MCF 10A (cell line): ENCODE measurements around the gene DLEC1. TPM values are rescaled to one million over a fixed set of nuclear protein-coding genes. Genes with fewer than 3 reads are reported as not detected.

Experiments
- BruUV-seq: library from RNA; stranded (reverse); fragments of 400-500 nt; replicated peaks from 2 replicates; lab custom pipeline; 2021; lab: Mats Ljungman, UMichigan
- CTCF ChIA-PET: fragments of 300-600 bp; sonication (Branson Sonifier 250); formaldehyde crosslinking; extraction: SDS; loops from one replicate; lab custom pipeline; 2021; ENCODE audit warnings: antibody characterized with exemption, inconsistent platforms; lab: Yijun Ruan, JAX
- POLR2A ChIA-PET: fragments of 300-600, 350-650 bp; sonication (Branson Sonifier 250); formaldehyde crosslinking; extraction: SDS; loops from one replicate; lab custom pipeline; 2020; ENCODE audit warnings: antibody characterized with exemption, inconsistent platforms; lab: Yijun Ruan, JAX
- DNase-seq: peaks from one replicate; pipeline ENCODE4 v3.0.0-alpha.2; 2018; ENCODE audit not compliant: unreplicated experiment
- H3K27ac Mint-ChIP-seq: one replicate; pipeline ENCODE4 v1.8.0; 2022; ENCODE audit warnings: mild to moderate bottlenecking, low read depth, mixed read lengths; ENCODE audit not compliant: unreplicated experiment
- H3K27me3 Mint-ChIP-seq: one replicate; pipeline ENCODE4 v1.8.0; 2022; ENCODE audit warnings: mixed read lengths; ENCODE audit not compliant: insufficient read depth, unreplicated experiment
- H3K36me3 Mint-ChIP-seq: one replicate; pipeline ENCODE4 v1.8.0; 2022; ENCODE audit warnings: mild to moderate bottlenecking, moderate library complexity, mixed read lengths; ENCODE audit not compliant: insufficient read depth, unreplicated experiment
- H3K4me1 Mint-ChIP-seq: one replicate; pipeline ENCODE4 v1.8.0; 2022; ENCODE audit warnings: mixed read lengths; ENCODE audit not compliant: insufficient read depth, unreplicated experiment
- H3K4me3 Mint-ChIP-seq: one replicate; pipeline ENCODE4 v1.8.0; 2022; ENCODE audit warnings: mild to moderate bottlenecking, moderate library complexity, mixed read lengths; ENCODE audit not compliant: unreplicated experiment
- H3K9me3 Mint-ChIP-seq: one replicate; pipeline ENCODE4 v1.8.0; 2022; ENCODE audit warnings: mixed read lengths; ENCODE audit not compliant: unreplicated experiment
- CTCF ChIP-seq: fragments of 200-600 bp; IDR thresholded peaks from one replicate; pipeline ENCODE4 v1.8.0; 2022; ENCODE audit warnings: antibody characterized with exemption, mild to moderate bottlenecking; ENCODE audit not compliant: unreplicated experiment
- intact Hi-C: fragments of 100-400 bp; cut with micrococcal nuclease; formaldehyde crosslinking; loops from 2 replicates; pipeline ENCODE4 v1.14.1; 2022
- total RNA-seq: library from RNA; stranded (reverse); gene quantifications from 2 replicates; pipeline ENCODE4 v1.2.3, GENCODE V29; 2022

DLEC1 gene
- total RNA-seq, 1 experiment from 2014 or later, result 1.3 TPM

GRCh38 chr3:38140326-38141172 lies 101.5 kb downstream of the DLEC1 start:
- Mint-ChIP-seq H3K4me3 (peak overlapping the region; percentile 81), H3K9me3 (no peaks in the 10 kb centered on the region), H3K27me3 (no peaks in the 10 kb centered on the region), H3K27ac (no peak overlapping the region), H3K36me3 (no peaks in the 10 kb centered on the region), H3K4me1 (peaks cover 32% of the 10 kb centered on the region)
- intact Hi-C loops, result no loop called here
- no peak for DNase-seq
- ChIA-PET POLR2A (interaction anchor here (1.2 to 8.1 kb wide), 3 partner anchors 15 to 32 kb away, joined by 3 to 199 read pairs (median 188); partner anchors contain the start of gene OXSR1), CTCF (interaction anchor here (0.5 to 2.3 kb wide), 8 partner anchors 10 to 340 kb away, joined by 3 to 10 read pairs (median 3); no protein-coding TSS in a partner anchor)
- TF ChIP-seq CTCF, result no peak
- BruUV-seq, result no TSS peak

- H3K36me3 Mint-ChIP-seq, result no peaks in the 10 kb centered on the region
- intact Hi-C loops, result no loop called here
- H3K4me3 Mint-ChIP-seq, result no peak overlapping the region
- ChIA-PET POLR2A (interaction anchor here (0.6 to 8.1 kb wide), 4 partner anchors 14 to 203 kb away, joined by 3 to 199 read pairs (median 9); partner anchors contain the start of gene OXSR1), CTCF (interaction anchor here (0.5 to 1.2 kb wide), 7 partner anchors 10 to 197 kb away, joined by 3 to 4 read pairs (median 3); no protein-coding TSS in a partner anchor)
- no peaks in the 10 kb centered on the region for H3K27me3 Mint-ChIP-seq
- no peak for DNase-seq
- peaks cover 26% of the 10 kb centered on the region for H3K4me1 Mint-ChIP-seq
- peaks cover 4% of the 10 kb centered on the region for H3K9me3 Mint-ChIP-seq
- no peak overlapping the region for H3K27ac Mint-ChIP-seq
- no peak for TF ChIP-seq CTCF
- BruUV-seq, result no TSS peak
These were observed 102.4 kb downstream of the DLEC1 start for GRCh38 chr3:38141173-38141951.

- intact Hi-C loops, result no loop called here
- BruUV-seq, result no TSS peak
- Mint-ChIP-seq H3K4me3 (no peak overlapping the region), H3K27me3 (no peaks in the 10 kb centered on the region), H3K27ac (no peak overlapping the region), H3K4me1 (peaks cover 25% of the 10 kb centered on the region), H3K9me3 (peaks cover 10% of the 10 kb centered on the region), H3K36me3 (no peaks in the 10 kb centered on the region)
- ChIA-PET CTCF (interaction anchor here (0.5 to 1.7 kb wide), 9 partner anchors 9 to 341 kb away, joined by 3 to 5 read pairs (median 3); no protein-coding TSS in a partner anchor), POLR2A (interaction anchor here (0.6 to 8.1 kb wide), 4 partner anchors 13 to 202 kb away, joined by 3 to 199 read pairs (median 9); partner anchors contain the start of gene OXSR1)
- no peak for TF ChIP-seq CTCF
- peak; percentile 58 for DNase-seq
These were observed 102.9 kb downstream of the DLEC1 start for GRCh38 chr3:38141952-38142273.

GRCh38 chr3:38142959-38143358 lies 104.0 kb downstream of the DLEC1 start:
- no TSS peak for BruUV-seq
- H3K36me3 Mint-ChIP-seq, result no peaks in the 10 kb centered on the region
- no peak overlapping the region for H3K27ac Mint-ChIP-seq
- TF ChIP-seq CTCF, result no peak
- no peak for DNase-seq
- no peak overlapping the region for H3K4me3 Mint-ChIP-seq
- intact Hi-C loops, result no loop called here
- H3K4me1 Mint-ChIP-seq, result peaks cover 24% of the 10 kb centered on the region
- ChIA-PET CTCF (interaction anchor here (1.7 kb wide), 1 partner anchor 25 kb away, joined by 5 read pairs; no protein-coding TSS in a partner anchor), POLR2A (interaction anchor here (8.1 kb wide), 1 partner anchor 12 kb away, joined by 199 read pairs; no protein-coding TSS in a partner anchor)
- peaks cover 13% of the 10 kb centered on the region for H3K9me3 Mint-ChIP-seq
- H3K27me3 Mint-ChIP-seq, result no peaks in the 10 kb centered on the region
